Sigmoid colon (tissue), 4 donors: ENCODE measurements around the gene SUPT3H.
"Not testable (repeated sequence)": the region's sequence is repeated elsewhere in the genome, so short reads cannot be mapped to it uniquely, and the experiment has no call there.

Experiments
- EP300 ChIP-seq, 4 donors: sonication (generic); formaldehyde crosslinking; IDR thresholded peaks; one replicate each; pipeline ENCODE4 v1.6.1; 2017; ENCODE audit warnings: antibody characterized with exemption in 4 of 4
- POLR2AphosphoS5 ChIP-seq, 4 donors: sonication (generic); formaldehyde crosslinking; IDR thresholded peaks; one replicate each; pipeline ENCODE4 v1.6.1; 2017; ENCODE audit warnings: antibody characterized with exemption in 4 of 4
- TF ChIP-seq, protein P1 (sequence below), 4 experiments: fragments of 450-650 bp in 3 of 4; fragments of 200-600 bp in 1 of 4; IDR thresholded peaks; one replicate each; pipeline ENCODE4 v1.5.1; 2016 to 2019; ENCODE audit warnings: antibody characterized with exemption in 4 of 4, mild to moderate bottlenecking in 3 of 4, moderate library complexity in 2 of 4

- TF ChIP-seq, protein P1, sequence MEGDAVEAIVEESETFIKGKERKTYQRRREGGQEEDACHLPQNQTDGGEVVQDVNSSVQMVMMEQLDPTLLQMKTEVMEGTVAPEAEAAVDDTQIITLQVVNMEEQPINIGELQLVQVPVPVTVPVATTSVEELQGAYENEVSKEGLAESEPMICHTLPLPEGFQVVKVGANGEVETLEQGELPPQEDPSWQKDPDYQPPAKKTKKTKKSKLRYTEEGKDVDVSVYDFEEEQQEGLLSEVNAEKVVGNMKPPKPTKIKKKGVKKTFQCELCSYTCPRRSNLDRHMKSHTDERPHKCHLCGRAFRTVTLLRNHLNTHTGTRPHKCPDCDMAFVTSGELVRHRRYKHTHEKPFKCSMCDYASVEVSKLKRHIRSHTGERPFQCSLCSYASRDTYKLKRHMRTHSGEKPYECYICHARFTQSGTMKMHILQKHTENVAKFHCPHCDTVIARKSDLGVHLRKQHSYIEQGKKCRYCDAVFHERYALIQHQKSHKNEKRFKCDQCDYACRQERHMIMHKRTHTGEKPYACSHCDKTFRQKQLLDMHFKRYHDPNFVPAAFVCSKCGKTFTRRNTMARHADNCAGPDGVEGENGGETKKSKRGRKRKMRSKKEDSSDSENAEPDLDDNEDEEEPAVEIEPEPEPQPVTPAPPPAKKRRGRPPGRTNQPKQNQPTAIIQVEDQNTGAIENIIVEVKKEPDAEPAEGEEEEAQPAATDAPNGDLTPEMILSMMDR (IDR thresholded peaks at IDR 0.05): not testable (repeated sequence)
- TF ChIP-seq EP300, POLR2AphosphoS5 (IDR thresholded peaks at IDR 0.05): not testable (repeated sequence)
Observed at GRCh38 chr6:45286707-45287106, 91.0 kb downstream of the SUPT3H start.
